Gastrocnemius medialis (tissue), 4 donors: ENCODE results near the gene VWA3A. TPM values are rescaled to one million over a fixed set of nuclear protein-coding genes. Genes with fewer than 3 reads are reported as not detected.
A peak's percentile ranks its signal among the peaks of the same experiment; 100 is the strongest.

ENCODE experiments used
- ATAC-seq, 2 donors: fragments of 150-250 bp; one replicate each; pipeline ENCODE4 v1.9.1; 2016
- DNase-seq, 2 donors: peaks; one replicate each; pipeline ENCODE4 v3.0.0-alpha.2; 2019
- H3K27ac ChIP-seq, 4 donors: fragments of 200-600 bp; sonication (generic); 1 replicate in 1 of 4; 2 replicates in 3 of 4; pipeline ENCODE4 v1.5.1; 2016 to 2018; ENCODE audit warnings: mild to moderate bottlenecking in 2 of 4, moderate library complexity in 1 of 4
- H3K27me3 ChIP-seq, 3 donors: fragments of 200-600 bp; sonication (generic) in 2 of 3; 1 replicate in 1 of 3; 2 replicates in 2 of 3; pipeline versions ENCODE4 v1.5.1 to v1.6.0; 2016 to 2019; ENCODE audit warnings: mild to moderate bottlenecking in 1 of 3, moderate library complexity in 1 of 3
- H3K36me3 ChIP-seq, 2 donors: fragments of 200-600 bp; sonication (generic) in 1 of 2; one replicate each; pipeline ENCODE4 v1.5.1; 2017 to 2018
- H3K4me1 ChIP-seq, 2 donors: fragments of 200-600 bp; sonication (generic) in 1 of 2; one replicate each; pipeline ENCODE4 v1.5.1; 2016 to 2017; ENCODE audit warnings: mild to moderate bottlenecking in 2 of 2
- H3K4me3 ChIP-seq, 4 donors: fragments of 200-600 bp; sonication (generic) in 3 of 4; 1 replicate in 1 of 4; 2 replicates in 3 of 4; pipeline ENCODE4 v1.5.1; 2016 to 2019; ENCODE audit warnings: mild to moderate bottlenecking in 2 of 4
- H3K9me3 ChIP-seq, 3 donors: fragments of 200-600 bp; sonication (generic) in 2 of 3; 1 replicate in 1 of 3; 2 replicates in 2 of 3; pipeline ENCODE4 v1.5.1; 2016 to 2019
- CTCF ChIP-seq, 5 experiments: fragments of 450-650 bp in 3 of 5; fragments of 200-600 bp in 2 of 5; sonication (generic) in 2 of 5; IDR thresholded peaks in 4 of 5; conservative IDR thresholded peaks in 1 of 5; 1 replicate in 4 of 5; 2 replicates in 1 of 5; pipeline ENCODE4 v1.5.1; 2016 to 2019; ENCODE audit warnings: antibody characterized with exemption in 5 of 5, mild to moderate bottlenecking in 3 of 5, moderate library complexity in 3 of 5
- POLR2A ChIP-seq, 2 donors: fragments of 450-650 bp; IDR thresholded peaks; one replicate each; pipeline ENCODE4 v1.6.1; 2017; ENCODE audit warnings: antibody characterized with exemption in 2 of 2, mild to moderate bottlenecking in 2 of 2, moderate library complexity in 2 of 2
- in situ Hi-C, 4 donors: fragments of 200-750 bp; cut with MboI; loops; one replicate each; pipeline versions ENCODE4 v1.15.0 to v1.8.0; 2017; ENCODE audit warnings: low sequenced_read_pairs in 4 of 4
- intact Hi-C: fragments of 100-400 bp; cut with DNase I; formaldehyde crosslinking; loops from one replicate; pipeline ENCODE4 v1.15.1; 2023; ENCODE audit warnings: low total_unique reads
- total RNA-seq, 4 donors: library from RNA; depleted of rRNA; stranded (reverse); fragments of >200 nt; gene quantifications; one replicate each; pipeline versions ENCODE4 v1.1.0 to v1.2.3, GENCODE V29; 2016

VWA3A gene
- total RNA-seq, 4 donors from 2014 or later: not detected

GRCh38 chr16:22188595-22189442 is 96.5 kb downstream of the VWA3A start:
- ATAC-seq (no peak), DNase-seq (peak; percentile 48 to 58)
- H3K9me3 ChIP-seq: no peaks in the 10 kb centered on the region
- peak overlapping the region; percentile 48 to 98 (median 97) for H3K27ac ChIP-seq
- intact Hi-C loops (loop anchor here (2.0 to 5.0 kb wide), 2 partner anchors 102 to 188 kb away; partner anchors contain the start of gene PDZD9), in situ Hi-C loops (loop anchor here (10.0 to 25.0 kb wide), 3 partner anchors 94 to 1027 kb away; partner anchors contain the start of genes MOSMO (in 2 of the 4), PDZD9 (in 2 of the 4), DNAH3 (in 1 of the 4) and LDAF1 (in 1 of the 4))
- TF ChIP-seq CTCF (IDR thresholded peaks at IDR 0.05 in 4 of 5, conservative IDR thresholded peaks at IDR 0.05 in 1 of 5): peak; percentile 65 to 83 (median 74)
- no peak for TF ChIP-seq POLR2A (IDR thresholded peaks at IDR 0.05)
- no peaks in the 10 kb centered on the region for H3K36me3 ChIP-seq
- H3K4me3 ChIP-seq: peak overlapping the region in 1 of 4 donors; percentile 73
- peaks cover 19 to 21% of the 10 kb centered on the region in 2 donors for H3K4me1 ChIP-seq
- H3K27me3 ChIP-seq: no peaks in the 10 kb centered on the region

- TF ChIP-seq CTCF (IDR thresholded peaks at IDR 0.05 in 4 of 5, conservative IDR thresholded peaks at IDR 0.05 in 1 of 5): no peak
- no peak for TF ChIP-seq POLR2A (IDR thresholded peaks at IDR 0.05)
- H3K4me3 ChIP-seq: peak overlapping the region; percentile 73 to 87 (median 79)
- H3K9me3 ChIP-seq: no peaks in the 10 kb centered on the region
- H3K36me3 ChIP-seq: no peaks in the 10 kb centered on the region
- in situ Hi-C loops: loop anchor here (10.0 to 25.0 kb wide), 4 partner anchors 95 to 1285 kb away; partner anchors contain the start of genes MOSMO (in 2 of the 4), PDZD9 (in 2 of the 4), DCUN1D3 (in 1 of the 4) and DNAH3 (in 1 of the 4)
- peaks cover 19 to 21% of the 10 kb centered on the region in 2 donors for H3K4me1 ChIP-seq
- H3K27me3 ChIP-seq: no peaks in the 10 kb centered on the region
- ATAC-seq (no peak), DNase-seq (peak in 1 of 2 donors; percentile 55)
- intact Hi-C loops: loop anchor here (1.0 to 10.0 kb wide), 8 partner anchors 17 to 1287 kb away; partner anchors contain the start of genes CDR2, DCUN1D3, EEF2K and LYRM1
- peak overlapping the region; percentile 89 to 98 (median 97) for H3K27ac ChIP-seq
Measured at GRCh38 chr16:22189473-22190080, 97.2 kb downstream of the VWA3A start.

- H3K4me3 ChIP-seq: peak overlapping the region; percentile 73 to 87 (median 79)
- intact Hi-C loops: loop anchor here (1.0 to 10.0 kb wide), 6 partner anchors 17 to 1288 kb away; partner anchors contain the start of genes CDR2, DCUN1D3, EEF2K and LYRM1
- no peaks in the 10 kb centered on the region for H3K27me3 ChIP-seq
- no peaks in the 10 kb centered on the region for H3K36me3 ChIP-seq
- peak; percentile 58 to 88 for TF ChIP-seq POLR2A (IDR thresholded peaks at IDR 0.05)
- TF ChIP-seq CTCF (IDR thresholded peaks at IDR 0.05 in 4 of 5, conservative IDR thresholded peaks at IDR 0.05 in 1 of 5): no peak
- H3K9me3 ChIP-seq: no peaks in the 10 kb centered on the region
- ATAC-seq (peak; percentile 0 to 69), DNase-seq (peak; percentile 64 to 99)
- in situ Hi-C loops: loop anchor here in 1 of 4 donors (10.0 to 25.0 kb wide), 2 partner anchors 1028 to 1285 kb away; partner anchors contain the start of genes DCUN1D3, DNAH3, LDAF1 and LYRM1
- H3K4me1 ChIP-seq: peaks cover 19 to 21% of the 10 kb centered on the region in 2 donors
- H3K27ac ChIP-seq: peak overlapping the region; percentile 89 to 98 (median 97)
Measured at GRCh38 chr16:22190081-22190775, 97.9 kb downstream of the VWA3A start.
